HG02678 (cell line): ENCODE results near the gene KLHL4.
"Not testable (repeated sequence)": the region's sequence is repeated elsewhere in the genome, so short reads cannot be mapped to it uniquely, and the experiment has no call there.

Experiments
- ATAC-seq: cut with Tn5 transposase; IDR thresholded peaks from one replicate; pipeline ENCODE4 v1.9.1; 2021; ENCODE audit warnings: mild to moderate bottlenecking, moderate library complexity; ENCODE audit not compliant: unreplicated experiment

KLHL4 gene

DNA sequence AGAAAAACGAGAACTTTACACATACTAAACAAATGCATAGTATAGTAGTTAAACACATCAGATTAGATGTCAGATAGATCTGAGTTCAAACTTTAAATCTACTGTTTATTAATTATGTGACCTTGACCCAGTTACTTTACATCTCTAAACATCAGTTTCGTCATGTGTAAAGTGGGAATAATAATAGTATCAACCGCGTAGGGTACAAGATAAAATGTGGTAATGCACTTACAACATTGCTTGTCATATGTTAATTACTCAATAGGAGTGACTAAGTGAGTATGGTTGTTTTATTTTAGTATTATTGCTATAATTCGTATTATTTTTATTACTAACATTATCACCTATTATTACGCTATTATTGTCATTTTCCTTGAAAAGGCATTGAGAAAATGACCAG, 144.2 kb downstream of the KLHL4 start:
- ATAC-seq = no peak

DNA sequence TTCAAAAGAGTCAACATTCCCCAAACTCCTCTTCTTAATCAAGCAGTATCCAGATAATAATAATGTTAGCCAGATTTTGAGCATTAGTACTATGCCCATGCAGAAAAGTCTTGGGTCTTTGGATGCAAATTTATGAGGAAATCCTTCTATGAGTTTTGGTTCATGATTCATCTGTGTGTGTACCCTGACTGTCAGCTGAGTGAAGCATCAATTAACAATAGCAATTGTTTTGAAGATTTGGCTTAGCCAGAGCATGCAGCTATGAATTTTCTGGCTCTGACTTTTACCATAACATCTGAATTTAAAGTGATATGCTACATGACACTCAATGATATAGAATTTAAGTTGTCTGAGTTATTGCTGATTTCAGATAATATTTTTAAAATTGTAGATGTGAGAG, 145.8 kb downstream of the KLHL4 start:
- ATAC-seq = no peak

DNA sequence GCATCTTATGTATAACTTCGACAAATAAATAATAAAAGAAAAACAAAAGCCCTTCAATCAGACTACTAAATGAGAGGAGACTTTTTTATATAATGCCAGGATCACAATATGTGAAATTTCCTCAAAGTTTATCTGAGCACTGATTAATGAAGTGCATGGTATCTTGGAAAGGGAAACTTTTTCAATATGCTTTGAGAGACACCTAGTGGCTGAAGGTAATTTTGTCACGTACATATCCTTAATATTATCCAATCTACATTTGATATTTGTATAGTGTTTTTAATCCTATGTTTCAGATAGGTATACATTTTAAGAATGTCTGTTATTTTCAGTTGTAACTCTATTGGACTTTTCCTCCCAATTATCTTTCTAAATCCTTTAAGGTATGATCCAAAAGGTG, 146.8 kb downstream of the KLHL4 start:
- no peak for ATAC-seq

DNA sequence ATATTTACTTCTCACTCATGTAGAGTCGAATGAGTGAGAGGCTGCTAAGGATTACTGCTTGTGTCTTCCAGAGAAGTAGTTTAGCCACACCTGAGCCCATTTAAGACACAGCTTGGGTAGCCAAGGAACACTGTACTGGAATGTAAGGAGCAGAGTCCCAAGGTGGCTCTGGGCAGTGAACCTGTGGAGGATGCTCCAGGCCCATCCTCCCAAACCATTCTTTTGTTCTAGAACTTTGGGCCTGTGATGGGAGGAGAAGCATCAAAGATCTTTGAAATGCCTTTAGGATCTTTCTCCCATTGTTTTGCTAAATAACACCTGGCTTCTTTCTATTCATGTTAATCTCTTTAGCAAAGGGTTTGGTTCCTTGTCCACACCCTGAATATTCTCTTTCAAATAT, 162.2 kb downstream of the KLHL4 start:
- no peak for ATAC-seq

DNA sequence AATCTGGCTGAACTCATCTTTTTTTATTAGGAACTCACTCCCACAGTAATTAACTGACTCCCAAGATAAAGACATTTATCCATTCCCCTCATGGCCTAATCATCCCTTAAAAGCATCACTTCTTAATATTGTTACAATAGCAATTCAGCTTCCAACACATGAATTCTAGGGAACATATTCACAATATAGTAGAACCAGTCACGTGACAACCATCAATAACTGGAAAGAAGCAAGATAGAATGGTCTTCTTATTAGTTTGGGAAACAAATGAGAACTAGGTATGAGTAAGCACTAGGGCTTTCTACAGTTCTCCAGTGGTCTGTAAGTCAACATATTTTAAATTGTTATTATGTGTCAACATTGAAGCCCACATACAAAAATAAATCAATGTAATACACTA, 170.1 kb downstream of the KLHL4 start:
- no peak for ATAC-seq

DNA sequence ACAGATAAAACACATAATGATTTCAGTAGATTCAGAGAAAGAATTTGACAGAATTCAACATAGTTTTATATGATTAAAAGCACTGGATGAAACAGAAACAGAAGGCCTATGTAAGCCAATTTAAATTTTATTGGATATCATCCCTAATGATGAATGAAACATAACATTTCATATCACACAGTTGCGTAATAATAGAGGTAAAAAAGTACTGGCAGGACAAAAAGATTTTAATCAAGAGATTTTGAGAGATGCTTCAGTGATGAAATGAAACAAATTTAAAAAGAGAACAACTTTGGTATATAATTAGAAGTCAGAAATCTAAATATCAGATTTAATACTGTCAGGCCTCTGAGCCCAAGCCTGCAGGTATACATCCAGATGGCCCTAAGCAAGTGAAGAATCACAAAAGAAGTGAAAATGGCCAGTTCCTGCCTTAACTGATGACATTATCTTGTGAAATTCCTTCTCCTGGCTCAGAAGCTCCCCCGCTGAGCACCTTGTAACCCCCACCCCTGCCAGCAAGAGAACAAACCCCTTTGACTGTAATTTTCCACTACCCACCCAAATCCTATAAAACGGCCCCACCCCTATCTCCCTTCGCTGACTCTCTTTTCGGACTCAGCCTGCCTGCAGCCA, 170.6 kb downstream of the KLHL4 start:
- not testable (repeated sequence) for ATAC-seq

DNA sequence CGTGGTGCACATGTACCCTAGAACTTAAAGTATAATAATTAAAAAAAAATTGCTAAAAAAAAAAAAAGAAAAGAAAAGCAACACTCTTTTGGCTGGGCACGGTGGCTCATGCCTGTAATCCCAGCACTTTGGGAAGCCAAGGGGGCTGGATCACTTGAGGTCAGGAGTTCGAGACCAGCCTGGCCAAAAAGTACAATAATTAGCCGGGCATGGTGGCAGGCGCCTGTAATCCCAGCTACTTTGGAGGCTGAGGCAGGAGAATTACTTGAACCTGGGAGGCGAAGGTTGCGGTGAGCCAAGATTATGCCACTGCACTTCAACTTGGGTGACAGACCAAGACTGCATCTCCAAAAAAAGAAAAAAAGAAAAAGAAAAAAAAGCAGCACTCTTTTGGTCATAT, 171.6 kb downstream of the KLHL4 start:
- not testable (repeated sequence) for ATAC-seq

DNA sequence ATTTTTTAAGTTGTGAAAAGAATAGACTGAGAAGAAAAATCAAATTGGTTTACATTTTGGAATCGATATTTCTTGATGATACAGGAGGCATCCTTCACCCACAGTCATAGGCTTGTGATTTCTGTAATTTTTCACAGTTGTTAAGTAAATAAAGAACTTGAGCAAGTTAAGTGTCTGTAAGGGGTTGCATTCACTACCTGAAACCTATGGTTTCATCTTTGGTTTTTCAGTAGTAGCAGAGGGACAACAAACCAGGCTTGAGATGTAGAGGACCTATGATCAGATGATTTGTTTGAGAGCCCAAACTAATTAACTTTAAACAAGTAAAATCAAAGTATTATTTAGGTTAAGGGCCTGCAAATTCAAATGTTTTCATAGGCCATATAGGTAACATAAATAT, 175.6 kb downstream of the KLHL4 start:
- ATAC-seq = no peak

DNA sequence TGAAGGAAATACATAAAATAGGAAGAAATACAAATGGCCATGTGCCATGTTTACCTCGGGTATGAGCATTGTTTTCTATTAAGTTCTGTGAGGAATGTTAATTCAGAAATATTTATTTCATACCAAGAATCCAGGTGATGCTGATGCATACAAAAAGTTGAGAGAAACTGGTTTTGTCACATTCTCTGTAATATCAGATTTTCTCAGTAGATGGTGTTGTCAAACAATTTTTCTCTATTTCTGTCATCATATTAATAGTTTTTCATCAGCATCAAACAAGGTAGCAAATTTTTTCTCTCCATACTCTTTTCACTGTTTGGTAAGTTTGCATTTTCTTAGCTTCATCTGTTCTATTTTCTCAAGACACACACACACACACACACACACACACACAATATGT, 179.8 kb downstream of the KLHL4 start:
- no peak for ATAC-seq

DNA sequence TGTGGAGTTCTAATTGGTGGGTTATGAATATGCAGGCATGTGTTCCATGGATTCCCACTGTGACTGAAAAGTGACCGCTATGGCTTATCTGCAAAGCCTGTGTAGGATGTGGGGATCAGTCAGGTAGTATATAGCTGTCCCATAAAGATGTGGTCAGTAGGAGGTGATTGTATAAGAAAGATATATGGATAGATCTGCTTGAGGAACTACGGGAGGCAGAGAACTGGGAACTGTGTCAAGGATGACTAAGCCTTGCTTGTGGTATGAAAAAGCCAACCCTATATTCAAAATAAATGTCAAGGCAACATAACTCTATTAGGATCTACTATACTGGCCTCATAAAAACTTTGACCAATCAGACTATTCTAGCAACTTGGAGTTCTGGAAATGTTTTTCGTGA, 185.2 kb downstream of the KLHL4 start:
- ATAC-seq = no peak

DNA sequence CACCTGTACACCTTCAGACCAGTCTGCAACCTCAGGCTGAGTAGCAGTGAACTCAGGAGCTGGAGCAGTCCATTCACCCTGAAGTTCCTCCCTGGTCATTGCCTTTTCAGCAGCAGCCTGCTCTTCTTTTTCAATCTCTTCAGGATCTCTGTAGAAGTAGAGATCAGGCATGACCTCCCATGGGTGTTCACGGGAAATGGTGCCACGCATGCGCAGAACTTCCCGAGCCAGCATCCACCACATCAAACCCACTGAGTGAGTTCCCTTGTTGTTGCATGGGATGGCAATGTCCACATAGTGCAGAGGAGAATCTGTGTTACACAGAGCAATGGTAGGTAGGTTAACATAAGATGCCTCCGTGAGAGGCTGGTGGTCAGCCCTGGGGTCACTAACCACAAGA, 185.9 kb downstream of the KLHL4 start:
- not testable (repeated sequence) for ATAC-seq

DNA sequence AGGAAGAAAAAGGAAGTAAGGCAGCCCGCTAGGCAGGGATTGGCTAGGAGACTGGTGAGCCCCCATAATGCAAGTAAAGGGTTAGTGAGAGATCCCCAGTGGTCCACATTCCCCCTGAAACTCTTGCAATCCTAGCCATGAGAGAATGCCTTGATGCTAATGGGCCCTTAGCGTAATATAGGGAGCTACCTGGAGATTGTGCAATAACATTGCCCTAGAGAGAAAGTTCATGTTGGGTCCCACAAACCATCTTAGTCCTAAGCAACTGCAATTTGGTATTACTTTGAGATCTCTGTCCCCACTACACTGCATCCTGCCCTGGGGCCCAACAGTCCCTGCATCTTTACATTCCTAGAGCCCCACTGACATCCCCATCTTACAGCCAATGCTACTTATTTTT, 188.5 kb downstream of the KLHL4 start:
- no peak for ATAC-seq

DNA sequence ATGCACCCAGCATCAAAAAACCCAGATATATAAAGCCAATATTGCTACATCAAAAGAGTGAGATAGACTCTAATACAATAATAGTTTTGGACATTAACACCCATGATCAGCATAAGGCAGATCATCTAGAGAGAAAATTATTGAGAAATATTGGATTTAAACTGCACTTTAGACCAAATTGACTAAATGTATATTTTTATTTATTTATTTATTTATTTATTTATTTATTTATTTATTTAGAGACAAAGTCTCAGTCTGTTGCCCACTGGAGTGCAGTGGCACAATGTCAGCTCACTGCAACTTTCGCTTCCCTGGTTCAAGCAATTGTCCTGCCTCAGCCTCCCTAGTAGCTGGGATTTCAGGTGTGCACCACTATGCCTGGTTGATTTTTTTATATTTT, 193.0 kb downstream of the KLHL4 start:
- no peak for ATAC-seq
